Measurements from ENCODE around the gene DDX59.

DNA sequence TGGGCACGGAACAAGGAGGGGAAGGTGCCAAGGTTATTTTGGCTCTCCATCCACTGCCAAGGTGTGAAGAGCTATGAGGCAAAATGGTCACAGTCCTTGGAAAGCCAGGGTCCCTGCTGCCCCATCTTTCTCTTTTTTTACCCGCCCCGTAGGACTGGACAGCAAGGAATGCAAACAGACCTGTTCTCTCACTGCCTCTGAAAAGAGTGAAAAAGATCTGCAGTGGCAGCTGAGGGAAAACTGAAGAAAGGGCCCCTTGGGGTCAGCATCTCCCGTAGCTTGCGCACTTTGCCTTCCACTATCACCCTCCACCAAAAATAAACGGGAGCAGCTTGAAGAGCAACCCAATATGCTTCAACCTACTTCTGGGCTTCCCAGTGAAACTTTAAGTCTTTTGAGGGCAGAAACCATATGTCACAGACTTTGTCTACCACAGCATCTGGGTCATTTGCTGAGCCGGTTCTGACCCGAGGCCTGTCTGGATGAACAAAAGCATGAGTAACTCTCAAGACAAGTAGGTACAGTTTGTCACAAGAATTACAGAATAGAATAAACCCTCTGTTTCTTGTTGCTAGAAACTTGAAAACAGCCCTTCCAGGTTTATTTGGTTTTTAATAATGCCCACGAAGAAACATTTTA lies 39.7 kb downstream of the DDX59 start:
- TF ChIP-seq, protein P1, sequence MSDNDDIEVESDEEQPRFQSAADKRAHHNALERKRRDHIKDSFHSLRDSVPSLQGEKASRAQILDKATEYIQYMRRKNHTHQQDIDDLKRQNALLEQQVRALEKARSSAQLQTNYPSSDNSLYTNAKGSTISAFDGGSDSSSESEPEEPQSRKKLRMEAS (CRISPR knock-in tag; IDR thresholded peaks at IDR 0.05), result no peak
- TF ChIP-seq, protein P2, sequence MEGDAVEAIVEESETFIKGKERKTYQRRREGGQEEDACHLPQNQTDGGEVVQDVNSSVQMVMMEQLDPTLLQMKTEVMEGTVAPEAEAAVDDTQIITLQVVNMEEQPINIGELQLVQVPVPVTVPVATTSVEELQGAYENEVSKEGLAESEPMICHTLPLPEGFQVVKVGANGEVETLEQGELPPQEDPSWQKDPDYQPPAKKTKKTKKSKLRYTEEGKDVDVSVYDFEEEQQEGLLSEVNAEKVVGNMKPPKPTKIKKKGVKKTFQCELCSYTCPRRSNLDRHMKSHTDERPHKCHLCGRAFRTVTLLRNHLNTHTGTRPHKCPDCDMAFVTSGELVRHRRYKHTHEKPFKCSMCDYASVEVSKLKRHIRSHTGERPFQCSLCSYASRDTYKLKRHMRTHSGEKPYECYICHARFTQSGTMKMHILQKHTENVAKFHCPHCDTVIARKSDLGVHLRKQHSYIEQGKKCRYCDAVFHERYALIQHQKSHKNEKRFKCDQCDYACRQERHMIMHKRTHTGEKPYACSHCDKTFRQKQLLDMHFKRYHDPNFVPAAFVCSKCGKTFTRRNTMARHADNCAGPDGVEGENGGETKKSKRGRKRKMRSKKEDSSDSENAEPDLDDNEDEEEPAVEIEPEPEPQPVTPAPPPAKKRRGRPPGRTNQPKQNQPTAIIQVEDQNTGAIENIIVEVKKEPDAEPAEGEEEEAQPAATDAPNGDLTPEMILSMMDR (IDR thresholded peaks at IDR 0.05), result no peak
- TF ChIP-seq, protein P3, sequence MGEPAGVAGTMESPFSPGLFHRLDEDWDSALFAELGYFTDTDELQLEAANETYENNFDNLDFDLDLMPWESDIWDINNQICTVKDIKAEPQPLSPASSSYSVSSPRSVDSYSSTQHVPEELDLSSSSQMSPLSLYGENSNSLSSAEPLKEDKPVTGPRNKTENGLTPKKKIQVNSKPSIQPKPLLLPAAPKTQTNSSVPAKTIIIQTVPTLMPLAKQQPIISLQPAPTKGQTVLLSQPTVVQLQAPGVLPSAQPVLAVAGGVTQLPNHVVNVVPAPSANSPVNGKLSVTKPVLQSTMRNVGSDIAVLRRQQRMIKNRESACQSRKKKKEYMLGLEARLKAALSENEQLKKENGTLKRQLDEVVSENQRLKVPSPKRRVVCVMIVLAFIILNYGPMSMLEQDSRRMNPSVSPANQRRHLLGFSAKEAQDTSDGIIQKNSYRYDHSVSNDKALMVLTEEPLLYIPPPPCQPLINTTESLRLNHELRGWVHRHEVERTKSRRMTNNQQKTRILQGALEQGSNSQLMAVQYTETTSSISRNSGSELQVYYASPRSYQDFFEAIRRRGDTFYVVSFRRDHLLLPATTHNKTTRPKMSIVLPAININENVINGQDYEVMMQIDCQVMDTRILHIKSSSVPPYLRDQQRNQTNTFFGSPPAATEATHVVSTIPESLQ (CRISPR knock-in tag; IDR thresholded peaks at IDR 0.05), result no peak
- TF ChIP-seq ZNF671 (CRISPR knock-in tag; IDR thresholded peaks at IDR 0.05), result no peak
- TF ChIP-seq, protein P4, sequence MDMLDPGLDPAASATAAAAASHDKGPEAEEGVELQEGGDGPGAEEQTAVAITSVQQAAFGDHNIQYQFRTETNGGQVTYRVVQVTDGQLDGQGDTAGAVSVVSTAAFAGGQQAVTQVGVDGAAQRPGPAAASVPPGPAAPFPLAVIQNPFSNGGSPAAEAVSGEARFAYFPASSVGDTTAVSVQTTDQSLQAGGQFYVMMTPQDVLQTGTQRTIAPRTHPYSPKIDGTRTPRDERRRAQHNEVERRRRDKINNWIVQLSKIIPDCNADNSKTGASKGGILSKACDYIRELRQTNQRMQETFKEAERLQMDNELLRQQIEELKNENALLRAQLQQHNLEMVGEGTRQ (CRISPR knock-in tag; IDR thresholded peaks at IDR 0.05), result no peak
- TF ChIP-seq ZNF232 (CRISPR knock-in tag; IDR thresholded peaks at IDR 0.05), result no peak
- no peak for TF ChIP-seq ETV6 (CRISPR knock-in tag; IDR thresholded peaks at IDR 0.05)
- TF ChIP-seq FOXP1 (CRISPR knock-in tag; IDR thresholded peaks at IDR 0.05; ENCODE audit: borderline replicate concordance), result no peak
- TF ChIP-seq IRF2 (CRISPR knock-in tag; IDR thresholded peaks at IDR 0.05; ENCODE audit: borderline replicate concordance, low read depth), result no peak
